ENCODE results near the gene SLC25A10.

SLC25A10 gene

GRCh38 chr17:81701288-81702071 lies 10.6 kb upstream of the SLC25A10 start:
- TF ChIP-seq CTCF (IDR thresholded peaks at IDR 0.05) = no peak
- Histone ChIP-seq H3K27ac (no peak overlapping the region), H3K4me3 (peak overlapping the region; percentile 80)
- DNase-seq (ENCODE audit: low spot score) = no peak

- no peak for TF ChIP-seq CTCF (IDR thresholded peaks at IDR 0.05)
- peak; percentile 91 for DNase-seq (ENCODE audit: low spot score)
- H3K27ac ChIP-seq = peak within 1 kb of the TSS; percentile 87 to 93
- H3K4me3 ChIP-seq = peak within 1 kb of the TSS; percentile 80
Measured at GRCh38 chr17:81702934-81703746, 8.9 kb upstream of the SLC25A10 start, which contains the start of gene MRPL12. Gene MRPL12 (plus strand): TSS chr17:81703367. CDS start chr17:81703502, 135 bp downstream.

- no peak for TF ChIP-seq CTCF (IDR thresholded peaks at IDR 0.05)
- DNase-seq (ENCODE audit: low spot score) = no peak
- H3K4me3 ChIP-seq = peak overlapping the region; percentile 80
- H3K27ac ChIP-seq = peak overlapping the region; percentile 87 to 93
Measured at GRCh38 chr17:81703747-81704654, 8.1 kb upstream of the SLC25A10 start.

GRCh38 chr17:81705518-81706231 lies 6.4 kb upstream of the SLC25A10 start:
- no peak for DNase-seq (ENCODE audit: low spot score)
- Histone ChIP-seq H3K4me3 (no peak overlapping the region), H3K27ac (no peak overlapping the region)
- no peak for TF ChIP-seq CTCF (IDR thresholded peaks at IDR 0.05)

- H3K27ac ChIP-seq = no peak overlapping the region
- H3K4me3 ChIP-seq = no peak overlapping the region
- DNase-seq (ENCODE audit: low spot score) = no peak
- no peak for TF ChIP-seq CTCF (IDR thresholded peaks at IDR 0.05)
Measured at GRCh38 chr17:81706232-81706611, 5.9 kb upstream of the SLC25A10 start.
